Measurements from ENCODE around the gene APP.

APP gene

GRCh38 chr21:25995278-25995677, 175.3 kb downstream of the APP start:
- no peaks in the 10 kb centered on the region for H3K9me3 ChIP-seq (ENCODE audit: insufficient read depth, low read length)
- H3K27ac ChIP-seq (ENCODE audit: low read depth, low read length) = no peak overlapping the region
- no peaks in the 10 kb centered on the region for H3K36me3 ChIP-seq (ENCODE audit: low read length)
- H3K4me3 ChIP-seq (ENCODE audit: insufficient read depth, low read length, poor library complexity, severe bottlenecking) = no peak overlapping the region
- H3F3A ChIP-seq (ENCODE audit: insufficient read depth) = no peaks in the 10 kb centered on the region
- H3K4me2 ChIP-seq (ENCODE audit: low read depth, low read length, poor library complexity, severe bottlenecking) = no peak overlapping the region
- H3K79me2 ChIP-seq (ENCODE audit: insufficient read depth, low read length) = no peaks in the 10 kb centered on the region
- H3K9me2 ChIP-seq (replicated peaks; ENCODE audit: insufficient read depth, low read length) = no peaks in the 10 kb centered on the region
- no peaks in the 10 kb centered on the region for H4K20me1 ChIP-seq (ENCODE audit: low read depth, low read length)
- no peak for TF ChIP-seq CTCF (IDR thresholded peaks at IDR 0.05; ENCODE audit: insufficient read depth, low read length, poor library complexity, severe bottlenecking)
- TF ChIP-seq EZH2phosphoT487 (conservative IDR thresholded peaks at IDR 0.05; ENCODE audit: low read length) = no peak
- H3K27me3 ChIP-seq (ENCODE audit: low read length) = no peaks in the 10 kb centered on the region
- no peak overlapping the region for H3K9ac ChIP-seq (ENCODE audit: low read length)
- H2AFZ ChIP-seq (ENCODE audit: low read depth, low read length, severe bottlenecking) = no peak overlapping the region

- Histone ChIP-seq H3K79me2 (ENCODE audit: insufficient read depth, low read length) (no peaks in the 10 kb centered on the region), H3K4me3 (ENCODE audit: insufficient read depth, low read length, poor library complexity, severe bottlenecking) (no peak overlapping the region), H3K27me3 (ENCODE audit: low read length) (no peaks in the 10 kb centered on the region), H3K9me2 (replicated peaks; ENCODE audit: insufficient read depth, low read length) (no peaks in the 10 kb centered on the region), H4K20me1 (ENCODE audit: low read depth, low read length) (no peaks in the 10 kb centered on the region), H2AFZ (ENCODE audit: low read depth, low read length, severe bottlenecking) (no peak overlapping the region), H3K4me2 (ENCODE audit: low read depth, low read length, poor library complexity, severe bottlenecking) (no peak overlapping the region), H3K9ac (ENCODE audit: low read length) (no peak overlapping the region), H3K9me3 (ENCODE audit: insufficient read depth, low read length) (no peaks in the 10 kb centered on the region), H3K36me3 (ENCODE audit: low read length) (no peaks in the 10 kb centered on the region), H3K27ac (ENCODE audit: low read depth, low read length) (no peak overlapping the region), H3F3A (ENCODE audit: insufficient read depth) (no peaks in the 10 kb centered on the region)
- TF ChIP-seq EZH2phosphoT487 (conservative IDR thresholded peaks at IDR 0.05; ENCODE audit: low read length) (no peak), CTCF (IDR thresholded peaks at IDR 0.05; ENCODE audit: insufficient read depth, low read length, poor library complexity, severe bottlenecking) (no peak)
Observed at GRCh38 chr21:25994758-25995163, 175.8 kb downstream of the APP start.

- TF ChIP-seq CTCF (IDR thresholded peaks at IDR 0.05; ENCODE audit: insufficient read depth, low read length, poor library complexity, severe bottlenecking) = no peak
- no peak for TF ChIP-seq EZH2phosphoT487 (conservative IDR thresholded peaks at IDR 0.05; ENCODE audit: low read length)
- Histone ChIP-seq H3F3A (ENCODE audit: insufficient read depth) (no peaks in the 10 kb centered on the region), H3K9me3 (ENCODE audit: insufficient read depth, low read length) (no peaks in the 10 kb centered on the region), H3K27ac (ENCODE audit: low read depth, low read length) (no peak overlapping the region), H3K9me2 (replicated peaks; ENCODE audit: insufficient read depth, low read length) (no peaks in the 10 kb centered on the region), H3K4me2 (ENCODE audit: low read depth, low read length, poor library complexity, severe bottlenecking) (no peak overlapping the region), H4K20me1 (ENCODE audit: low read depth, low read length) (no peaks in the 10 kb centered on the region), H3K79me2 (ENCODE audit: insufficient read depth, low read length) (no peaks in the 10 kb centered on the region), H3K4me3 (ENCODE audit: insufficient read depth, low read length, poor library complexity, severe bottlenecking) (no peak overlapping the region), H3K27me3 (ENCODE audit: low read length) (no peaks in the 10 kb centered on the region), H2AFZ (ENCODE audit: low read depth, low read length, severe bottlenecking) (no peak overlapping the region), H3K9ac (ENCODE audit: low read length) (no peak overlapping the region), H3K36me3 (ENCODE audit: low read length) (no peaks in the 10 kb centered on the region)
Observed at GRCh38 chr21:25988738-25989137, 181.8 kb downstream of the APP start.
